ENCODE results near the gene TIFAB. TPM values are rescaled to one million over a fixed set of nuclear protein-coding genes. Genes with fewer than 3 reads are reported as not detected.

Gene TIFAB
- total RNA-seq, 1 experiment from 2014 or later, result not detected

GRCh38 chr5:135488727-135489465, 36.7 kb upstream of the TIFAB start:
- no peak for TF ChIP-seq SRF (IDR thresholded peaks at IDR 0.05; ENCODE audit: low read depth)
- peak; percentile 24; the same call in 1 of the 2 replicates for TF ChIP-seq POLR2AphosphoS5 (IDR thresholded peaks at IDR 0.05; ENCODE audit: low read depth, low read length)
- TF ChIP-seq TCF7L2 (IDR thresholded peaks at IDR 0.05; ENCODE audit: borderline replicate concordance, extremely low read depth, insufficient read depth, insufficient read length), result peak; percentile 79
- no peak for TF ChIP-seq ELF1 (IDR thresholded peaks at IDR 0.05; ENCODE audit: borderline replicate concordance, low read depth)
- TF ChIP-seq YY1 (IDR thresholded peaks at IDR 0.05; ENCODE audit: extremely low read depth, insufficient replicate concordance, low read depth, low read length), result peak; percentile 21
- peak; percentile 83 for TF ChIP-seq EGR1 (IDR thresholded peaks at IDR 0.05; ENCODE audit: low read depth)
- TF ChIP-seq FOSL1 (IDR thresholded peaks at IDR 0.05; ENCODE audit: low read depth), result peak; percentile 31; the same call in 1 of the 2 replicates
- Histone ChIP-seq H4K20me1 (ENCODE audit: insufficient read depth) (no peaks in the 10 kb centered on the region), H3K9ac (ENCODE audit: low read length) (peak overlapping the region; percentile 40), H3K4me3 (replicated peaks in 1 of 2; ENCODE audit: low read depth in 1 of 2, low read length in 2 of 2) (peak overlapping the region; percentile 32 to 55), H3K27ac (ENCODE audit: low read depth, low read length) (no peak overlapping the region), H3K9me2 (ENCODE audit: insufficient read depth) (no peaks in the 10 kb centered on the region), H3K36me3 (ENCODE audit: control insufficient read depth in 1 of 2, insufficient read depth in 2 of 2, low read length in 2 of 2) (no peaks in the 10 kb centered on the region), H3K9me3 (ENCODE audit: control insufficient read depth in 1 of 2, insufficient read depth in 1 of 2, low read depth in 1 of 2, low read length in 2 of 2) (no peaks in the 10 kb centered on the region), H3K27me3 (ENCODE audit: insufficient read depth, low read length) (no peaks in the 10 kb centered on the region), H3K4me2 (ENCODE audit: low read length) (peak overlapping the region; percentile 90), H2AFZ (ENCODE audit: low read depth, low read length, poor library complexity, severe bottlenecking) (peak overlapping the region; percentile 85), H3K4me1 (ENCODE audit: control insufficient read depth in 1 of 2, insufficient read depth in 2 of 2, low read length in 2 of 2) (peaks cover 13 to 33% of the 10 kb centered on the region in 2 experiments), H3K79me2 (ENCODE audit: insufficient read depth, low read length) (no peaks in the 10 kb centered on the region)
- peak; percentile 91 for ATAC-seq
- intact Hi-C loops (cut with micrococcal nuclease), result no loop called here
- peak; percentile 37 for DNase-seq (ENCODE audit: low read depth, low spot score)
- BruUV-seq (replicated peaks), result no TSS peak
- RAD21 ChIA-PET (ENCODE audit: low non-redundant PET in 1 of 2, low total read pairs in 2 of 2, uncharacterized antibody in 2 of 2, unreplicated experiment in 2 of 2), result no interaction called here
- POLR2A ChIA-PET, result interaction anchor here (0.9 kb wide), 1 partner anchor 10 kb away, joined by 3 read pairs; no protein-coding TSS in a partner anchor
- CTCF ChIA-PET, result interaction anchor here (1.5 to 2.4 kb wide), 2 partner anchors 27 to 77 kb away, joined by 3 to 7 read pairs; no protein-coding TSS in a partner anchor

DNA sequence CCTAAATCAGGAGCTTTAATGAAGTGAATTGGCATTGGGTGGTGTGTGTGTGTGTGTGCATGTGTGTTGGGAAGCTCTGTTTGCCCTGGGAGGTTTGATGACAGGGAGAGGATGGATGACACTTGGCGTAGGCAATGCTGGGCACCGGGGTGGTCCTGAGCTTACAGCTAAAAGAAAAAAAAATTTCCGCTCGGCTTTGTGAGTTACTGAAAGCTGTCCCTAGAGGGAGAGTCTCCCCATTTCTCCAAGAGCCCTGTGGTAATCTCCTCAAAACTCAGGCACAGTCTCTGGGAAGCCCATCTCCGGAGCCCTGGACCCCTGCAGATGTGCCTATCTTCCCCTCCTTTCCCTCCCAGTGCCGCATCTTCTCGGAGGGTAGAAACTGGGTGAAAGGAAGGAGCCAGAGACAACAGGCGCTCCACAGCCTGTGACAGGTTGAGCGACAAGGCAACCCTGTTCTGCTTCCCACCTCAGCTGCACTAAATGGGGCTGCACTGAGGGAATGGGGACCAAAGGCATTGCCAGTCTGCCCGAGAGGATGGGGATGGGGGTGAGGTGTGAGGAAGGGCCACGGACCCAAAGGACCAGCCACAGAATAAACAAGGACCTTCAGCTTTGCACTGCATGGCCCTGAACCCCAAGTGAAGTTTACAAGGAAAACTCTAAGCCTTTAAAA, 35.8 kb upstream of the TIFAB start:
- Histone ChIP-seq H3K4me1 (ENCODE audit: control insufficient read depth in 1 of 2, insufficient read depth in 2 of 2, low read length in 2 of 2) (peaks cover 13 to 24% of the 10 kb centered on the region in 2 experiments), H4K20me1 (ENCODE audit: insufficient read depth) (no peaks in the 10 kb centered on the region), H3K4me2 (ENCODE audit: low read length) (peak overlapping the region; percentile 90), H3K27ac (ENCODE audit: low read depth, low read length) (no peak overlapping the region), H3K27me3 (ENCODE audit: insufficient read depth, low read length) (no peaks in the 10 kb centered on the region), H3K9ac (ENCODE audit: low read length) (0 out of 2 replicates have a peak overlapping the region, but pooled peaks have one; percentile 40), H2AFZ (ENCODE audit: low read depth, low read length, poor library complexity, severe bottlenecking) (peak overlapping the region; percentile 85), H3K79me2 (ENCODE audit: insufficient read depth, low read length) (no peaks in the 10 kb centered on the region), H3K36me3 (ENCODE audit: control insufficient read depth in 1 of 2, insufficient read depth in 2 of 2, low read length in 2 of 2) (no peaks in the 10 kb centered on the region), H3K9me2 (ENCODE audit: insufficient read depth) (no peaks in the 10 kb centered on the region), H3K4me3 (replicated peaks in 1 of 2; ENCODE audit: low read depth in 1 of 2, low read length in 2 of 2) (peak overlapping the region; percentile 32 to 55; a peak in 3 of 4 replicates), H3K9me3 (ENCODE audit: control insufficient read depth in 1 of 2, insufficient read depth in 1 of 2, low read depth in 1 of 2, low read length in 2 of 2) (no peaks in the 10 kb centered on the region)
- TF ChIP-seq ZNF274 (IDR thresholded peaks at IDR 0.05; ENCODE audit: low read depth, low read length), result no peak
- TF ChIP-seq CEBPB (IDR thresholded peaks at IDR 0.05; ENCODE audit: low read depth), result no peak
- TF ChIP-seq JUND (IDR thresholded peaks at IDR 0.05), result no peak
- TF ChIP-seq SP1 (IDR thresholded peaks at IDR 0.05; ENCODE audit: low read depth), result no peak
- TF ChIP-seq FOSL1 (IDR thresholded peaks at IDR 0.05; ENCODE audit: low read depth), result no peak
- TF ChIP-seq ZFX (IDR thresholded peaks at IDR 0.05), result no peak
- TF ChIP-seq CBX3 (IDR thresholded peaks at IDR 0.05; ENCODE audit: low read depth), result no peak
- no peak for TF ChIP-seq POLR2AphosphoS5 (IDR thresholded peaks at IDR 0.05; ENCODE audit: low read depth, low read length)
- TF ChIP-seq EZH2phosphoT487 (IDR thresholded peaks at IDR 0.05; ENCODE audit: borderline replicate concordance), result no peak
- TF ChIP-seq YY1 (IDR thresholded peaks at IDR 0.05; ENCODE audit: extremely low read depth, insufficient replicate concordance, low read depth, low read length), result no peak
- no peak for TF ChIP-seq SIN3A (IDR thresholded peaks at IDR 0.05; ENCODE audit: low read depth)
- no peak for TF ChIP-seq ELF1 (IDR thresholded peaks at IDR 0.05; ENCODE audit: borderline replicate concordance, low read depth)
- no peak for TF ChIP-seq EGR1 (IDR thresholded peaks at IDR 0.05; ENCODE audit: low read depth)
- TF ChIP-seq MAX (IDR thresholded peaks at IDR 0.05), result no peak
- ChIA-PET POLR2A (no interaction called here), CTCF (interaction anchor here (0.9 to 2.4 kb wide), 5 partner anchors 22 to 78 kb away, joined by 3 to 7 read pairs (median 4); no protein-coding TSS in a partner anchor), RAD21 (ENCODE audit: low non-redundant PET in 1 of 2, low total read pairs in 2 of 2, uncharacterized antibody in 2 of 2, unreplicated experiment in 2 of 2) (no interaction called here)
- ATAC-seq (no peak), DNase-seq (ENCODE audit: low read depth, low spot score) (no peak)
- intact Hi-C loops (cut with micrococcal nuclease), result no loop called here
- BruUV-seq (replicated peaks), result no TSS peak

All from HCT116 (cell line).